Measurements from ENCODE around the gene MTUS2. TPM values are rescaled to one million over a fixed set of nuclear protein-coding genes. Genes with fewer than 3 reads are reported as not detected.

The MTUS2 gene
- total and polyA plus RNA-seq, 2 experiments from 2014 or later: 3.0 to 4.3 TPM

DNA sequence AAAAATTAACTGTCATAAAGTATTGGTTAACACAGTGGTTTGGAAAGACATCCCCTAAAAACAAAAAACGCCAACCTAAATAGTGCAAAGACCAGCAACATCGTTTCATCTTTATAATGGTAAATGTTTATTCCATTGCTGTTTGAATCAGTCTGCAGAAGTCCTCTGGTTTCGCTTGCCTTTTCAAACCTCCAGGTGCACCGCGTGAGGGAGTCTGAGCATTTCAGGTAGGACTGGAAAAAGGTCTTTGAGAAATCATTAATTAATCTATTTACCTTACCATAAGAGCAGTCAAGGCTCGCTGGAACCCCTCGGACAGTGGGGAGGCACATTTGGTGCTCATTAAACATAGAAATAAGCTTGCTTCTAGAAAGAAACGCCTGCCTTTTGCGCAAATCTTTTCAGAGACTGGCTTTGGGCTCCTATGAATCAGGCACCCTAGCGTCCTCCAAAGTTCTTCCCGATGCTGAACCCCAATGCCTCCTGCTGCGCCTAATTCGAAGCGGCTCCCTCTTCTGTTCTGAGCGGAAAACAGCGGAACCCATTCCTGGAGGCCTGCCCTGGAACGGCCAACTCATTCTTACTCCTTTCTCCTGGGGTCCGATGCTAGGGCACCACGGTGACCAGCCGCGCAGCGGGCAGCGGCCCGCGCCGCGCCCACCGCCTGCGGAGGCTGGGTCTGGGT lies 951 bp upstream of the MTUS2 start:
- H3K4me3 ChIP-seq: peak overlapping the region; percentile 16
- 10% methylated on average over 29 of the region's 29 CpGs for WGBS (ENCODE audit: low lambda C conversion rate, missing lambda C conversion rate)
- no peaks in the 10 kb centered on the region for H3K79me2 ChIP-seq
- peaks cover 13% of the 10 kb centered on the region for H3K4me1 ChIP-seq (ENCODE audit: insufficient read depth)
- peak; percentile 26 for DNase-seq (ENCODE audit: low spot score)
- no peaks in the 10 kb centered on the region for H3K9me3 ChIP-seq (ENCODE audit: low read depth)
- TF ChIP-seq EZH2 (IDR thresholded peaks at IDR 0.05; ENCODE audit: borderline replicate concordance) (no peak), EZH2phosphoT487 (IDR thresholded peaks at IDR 0.05; ENCODE audit: low read depth, severe bottlenecking, unreplicated experiment) (no peak)
- TF ChIP-seq, protein P1, sequence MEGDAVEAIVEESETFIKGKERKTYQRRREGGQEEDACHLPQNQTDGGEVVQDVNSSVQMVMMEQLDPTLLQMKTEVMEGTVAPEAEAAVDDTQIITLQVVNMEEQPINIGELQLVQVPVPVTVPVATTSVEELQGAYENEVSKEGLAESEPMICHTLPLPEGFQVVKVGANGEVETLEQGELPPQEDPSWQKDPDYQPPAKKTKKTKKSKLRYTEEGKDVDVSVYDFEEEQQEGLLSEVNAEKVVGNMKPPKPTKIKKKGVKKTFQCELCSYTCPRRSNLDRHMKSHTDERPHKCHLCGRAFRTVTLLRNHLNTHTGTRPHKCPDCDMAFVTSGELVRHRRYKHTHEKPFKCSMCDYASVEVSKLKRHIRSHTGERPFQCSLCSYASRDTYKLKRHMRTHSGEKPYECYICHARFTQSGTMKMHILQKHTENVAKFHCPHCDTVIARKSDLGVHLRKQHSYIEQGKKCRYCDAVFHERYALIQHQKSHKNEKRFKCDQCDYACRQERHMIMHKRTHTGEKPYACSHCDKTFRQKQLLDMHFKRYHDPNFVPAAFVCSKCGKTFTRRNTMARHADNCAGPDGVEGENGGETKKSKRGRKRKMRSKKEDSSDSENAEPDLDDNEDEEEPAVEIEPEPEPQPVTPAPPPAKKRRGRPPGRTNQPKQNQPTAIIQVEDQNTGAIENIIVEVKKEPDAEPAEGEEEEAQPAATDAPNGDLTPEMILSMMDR (IDR thresholded peaks at IDR 0.05; ENCODE audit: poor library complexity): peak; percentile 9
- H2AFZ ChIP-seq: peak overlapping the region; percentile 33
- H3K27me3 ChIP-seq: peaks cover 48% of the 10 kb centered on the region
- H3K4me2 ChIP-seq: peak overlapping the region; percentile 87
- H3K27ac ChIP-seq: no peak overlapping the region
- H4K20me1 ChIP-seq (ENCODE audit: insufficient read depth, poor library complexity, severe bottlenecking): no peaks in the 10 kb centered on the region
- no peaks in the 10 kb centered on the region for H3K36me3 ChIP-seq (replicated peaks; ENCODE audit: insufficient read depth, low read depth)
- H3K9me2 ChIP-seq (replicated peaks; ENCODE audit: insufficient read depth): no peaks in the 10 kb centered on the region

DNA sequence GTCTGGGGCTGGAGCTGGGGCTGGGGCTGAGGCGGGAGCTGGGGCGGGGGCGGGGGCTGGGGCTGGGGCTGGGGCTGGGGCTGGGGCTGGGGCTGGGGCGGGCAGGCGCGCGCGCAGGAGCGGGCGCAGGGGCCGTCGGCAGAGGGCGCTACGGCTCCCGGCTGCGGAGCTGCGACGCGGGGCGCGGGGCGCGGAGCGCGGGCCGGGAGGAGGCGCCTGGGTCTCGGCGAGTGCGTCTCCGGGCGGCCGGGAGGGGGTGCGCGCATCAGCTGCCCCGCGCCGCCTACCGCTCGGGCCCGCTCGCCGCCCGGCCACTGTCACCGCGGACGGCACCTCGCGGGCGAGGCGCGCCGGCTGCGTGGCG lies 422 bp upstream of the MTUS2 start:
- Histone ChIP-seq H3K9me2 (replicated peaks; ENCODE audit: insufficient read depth) (no peaks in the 10 kb centered on the region), H3K4me3 (peak overlapping the region; percentile 16), H3K27me3 (peaks cover 48% of the 10 kb centered on the region), H3K4me1 (ENCODE audit: insufficient read depth) (peaks cover 13% of the 10 kb centered on the region), H3K4me2 (peak overlapping the region; percentile 100), H3K27ac (no peak overlapping the region), H3K36me3 (replicated peaks; ENCODE audit: insufficient read depth, low read depth) (no peaks in the 10 kb centered on the region), H3K9me3 (ENCODE audit: low read depth) (no peaks in the 10 kb centered on the region), H2AFZ (peak overlapping the region; percentile 33), H4K20me1 (ENCODE audit: insufficient read depth, poor library complexity, severe bottlenecking) (no peaks in the 10 kb centered on the region), H3K79me2 (no peaks in the 10 kb centered on the region)
- TF ChIP-seq, protein P1 (IDR thresholded peaks at IDR 0.05; ENCODE audit: poor library complexity): peak; percentile 32
- no peak for TF ChIP-seq EZH2phosphoT487 (IDR thresholded peaks at IDR 0.05; ENCODE audit: low read depth, severe bottlenecking, unreplicated experiment)
- DNase-seq (ENCODE audit: low spot score): peak; percentile 86
- WGBS (ENCODE audit: low lambda C conversion rate, missing lambda C conversion rate): no CpG with 5 or more reads among the region's 55 CpGs

DNA sequence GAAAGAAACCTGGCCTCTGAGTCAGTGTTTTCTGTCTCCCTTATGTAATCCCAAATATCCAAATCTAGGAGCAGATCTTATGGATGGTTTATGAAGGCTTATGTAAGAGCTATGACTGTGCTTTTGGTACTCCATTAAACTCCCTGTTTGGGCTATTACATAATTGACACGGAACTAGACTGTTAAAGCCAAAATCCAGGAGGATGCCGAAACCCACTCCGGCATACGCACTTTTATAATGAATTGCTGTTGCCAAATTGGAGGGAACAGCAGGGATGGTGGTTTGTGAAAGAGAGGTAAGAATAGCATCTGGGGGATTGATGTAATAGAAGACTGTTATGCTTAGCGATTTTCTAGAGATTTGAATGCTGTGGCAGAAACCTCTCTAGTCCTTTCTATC lies 2.0 kb downstream of the MTUS2 start:
- Histone ChIP-seq H3K36me3 (replicated peaks; ENCODE audit: insufficient read depth, low read depth) (no peaks in the 10 kb centered on the region), H3K79me2 (no peaks in the 10 kb centered on the region), H2AFZ (no peak overlapping the region), H3K4me1 (ENCODE audit: insufficient read depth) (peaks cover 13% of the 10 kb centered on the region), H3K4me2 (no peak overlapping the region), H3K4me3 (no peak overlapping the region), H3K27ac (no peak overlapping the region), H4K20me1 (ENCODE audit: insufficient read depth, poor library complexity, severe bottlenecking) (no peaks in the 10 kb centered on the region), H3K9me3 (ENCODE audit: low read depth) (no peaks in the 10 kb centered on the region), H3K9me2 (replicated peaks; ENCODE audit: insufficient read depth) (no peaks in the 10 kb centered on the region), H3K27me3 (peaks cover 47% of the 10 kb centered on the region)
- no peak for TF ChIP-seq EZH2phosphoT487 (IDR thresholded peaks at IDR 0.05; ENCODE audit: low read depth, severe bottlenecking, unreplicated experiment)
- TF ChIP-seq, protein P1 (IDR thresholded peaks at IDR 0.05; ENCODE audit: poor library complexity): no peak
- no peak for TF ChIP-seq EZH2 (IDR thresholded peaks at IDR 0.05; ENCODE audit: borderline replicate concordance)
- 89% methylated on average over 5 of the region's 5 CpGs for WGBS (ENCODE audit: low lambda C conversion rate, missing lambda C conversion rate)
- DNase-seq (ENCODE audit: low spot score): no peak

Data from hepatocyte (in vitro differentiated cells).